SH-SY5Y (cell line): ENCODE measurements around the gene KIF2A.

Experiments
- GATA2 ChIP-seq: IDR thresholded peaks from 2 replicates; pipeline ENCODE4 v1.6.1; 2011; ENCODE audit warnings: mild to moderate bottlenecking, low read depth, low read length
- GATA3 ChIP-seq: IDR thresholded peaks from 2 replicates; pipeline ENCODE4 v1.6.1; 2011; ENCODE audit warnings: low read depth, mild to moderate bottlenecking, low read length, moderate library complexity

DNA sequence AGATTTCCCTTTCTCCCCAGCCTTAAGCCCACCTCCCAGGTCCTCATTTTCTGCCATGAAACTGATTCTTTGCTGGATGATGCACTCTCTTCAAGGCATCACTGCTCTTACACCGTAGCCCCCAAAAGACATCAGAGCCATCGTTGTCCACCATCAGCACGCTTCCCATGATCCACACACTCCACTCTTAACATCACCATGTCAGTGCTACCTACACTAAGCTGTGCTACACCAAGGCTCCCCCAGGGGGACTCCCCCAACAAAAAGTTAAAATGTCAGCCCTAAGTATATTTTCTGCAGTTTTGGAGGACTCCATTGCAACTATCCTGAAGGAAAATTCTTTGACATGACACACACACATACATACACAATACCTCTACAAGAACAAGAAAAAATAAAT lies 34.1 kb upstream of the KIF2A start:
- TF ChIP-seq GATA3 (no peak), GATA2 (no peak)
